PC-3 (cell line): Measurements from ENCODE around the gene CRIM1. TPM values are rescaled to one million over a fixed set of nuclear protein-coding genes. Genes with fewer than 3 reads are reported as not detected.

Experiments used
- ATAC-seq: fragments of 200-7000 bp; cut with Tn5 transposase; 2 replicates; pipeline ENCODE4 v1.9.1; 2020; ENCODE audit warnings: mild to moderate bottlenecking, moderate library complexity
- BruUV-seq: library from RNA; stranded (reverse); fragments of 400-500 nt; replicated peaks from 2 replicates; lab custom pipeline; 2021; lab: Mats Ljungman, UMichigan
- CTCF ChIA-PET: fragments of 300-600 bp; sonication (Branson Sonifier 250); formaldehyde crosslinking; loops from one replicate; lab custom pipeline; 2022; ENCODE audit warnings: antibody characterized with exemption; lab: Charles Lee
- POLR2A ChIA-PET: fragments of 300-600 bp; sonication (Branson Sonifier 250); formaldehyde crosslinking; loops from one replicate; lab custom pipeline; 2022; ENCODE audit warnings: antibody characterized with exemption; ENCODE audit not compliant: unreplicated experiment; lab: Charles Lee
- DNase-seq: peaks from one replicate; pipeline ENCODE4 v3.0.0-alpha.2; 2015
- H2AFZ ChIP-seq: fragments of 300-600 bp; sonication (generic); 2 replicates; pipeline ENCODE4 v1.6.0; 2016; ENCODE audit warnings: antibody characterized with exemption, low read length
- H3F3A ChIP-seq: fragments of 300-600 bp; sonication (generic); one replicate; pipeline ENCODE4 v1.6.0; 2017; ENCODE audit warnings: antibody characterized with exemption, low read length, control low read depth, mild to moderate bottlenecking; ENCODE audit not compliant: unreplicated experiment
- H3K27ac ChIP-seq: fragments of 300-600 bp; sonication (generic); 2 replicates; pipeline ENCODE4 v1.5.1; 2016; ENCODE audit warnings: mild to moderate bottlenecking, low read length
- H3K27me3 ChIP-seq: fragments of 300-600 bp; sonication (generic); 2 replicates; pipeline ENCODE4 v1.6.1; 2016; ENCODE audit warnings: low read length, mixed read lengths
- H3K36me3 ChIP-seq: fragments of 300-600 bp; sonication (generic); 2 replicates; pipeline ENCODE4 v1.6.1; 2016; ENCODE audit warnings: low read depth, mixed run types, low read length, mixed read lengths
- H3K4me1 ChIP-seq: fragments of 300-600 bp; sonication (generic); 2 replicates; pipeline ENCODE4 v1.5.1; 2016; ENCODE audit warnings: low read length; ENCODE audit not compliant: insufficient read depth
- H3K4me2 ChIP-seq: fragments of 300-600 bp; sonication (generic); 2 replicates; pipeline ENCODE4 v1.6.0; 2016; ENCODE audit warnings: low read length
- H3K4me3 ChIP-seq: fragments of 300-600 bp; sonication (generic); 2 replicates; pipeline ENCODE4 v1.5.1; 2016; ENCODE audit warnings: mild to moderate bottlenecking, low read length, mixed read lengths
- H3K79me2 ChIP-seq: fragments of 300-600 bp; sonication (generic); 2 replicates; pipeline ENCODE4 v1.6.1; 2017; ENCODE audit warnings: low read length, mixed read lengths
- H3K9ac ChIP-seq: fragments of 300-600 bp; sonication (generic); 2 replicates; pipeline ENCODE4 v1.6.0; 2016; ENCODE audit warnings: mild to moderate bottlenecking, low read length
- H3K9me2 ChIP-seq: fragments of 300-600 bp; sonication (generic); replicated peaks from 2 replicates; pipeline ENCODE4 v1.6.1; 2016; ENCODE audit warnings: mixed run types, low read length, mixed read lengths
- H3K9me3 ChIP-seq: fragments of 300-600 bp; sonication (generic); 2 replicates; pipeline ENCODE4 v1.6.1; 2016; ENCODE audit warnings: low read length, mixed read lengths
- H4K20me1 ChIP-seq: fragments of 300-600 bp; sonication (generic); 2 replicates; pipeline ENCODE4 v1.6.1; 2016; ENCODE audit warnings: low read length, mixed read lengths
- CTCF ChIP-seq: fragments of 300-600 bp; sonication (generic); conservative IDR thresholded peaks from 2 replicates; pipeline ENCODE4 v1.5.1; 2017; ENCODE audit warnings: antibody characterized with exemption, low read depth, mild to moderate bottlenecking, low read length
- EZH2 ChIP-seq: fragments of 300-600 bp; sonication (generic); IDR thresholded peaks from one replicate; pipeline ENCODE4 v1.6.1; 2017; ENCODE audit warnings: antibody characterized with exemption, mild to moderate bottlenecking, low read length; ENCODE audit not compliant: unreplicated experiment
- EZH2phosphoT487 ChIP-seq: fragments of 300-600 bp; sonication (generic); IDR thresholded peaks from 2 replicates; pipeline ENCODE4 v1.6.1; 2018; ENCODE audit warnings: mild to moderate bottlenecking, antibody characterized with exemption, low read length, borderline replicate concordance
- intact Hi-C: fragments of 100-400 bp; cut with micrococcal nuclease; formaldehyde crosslinking; loops from 2 replicates; pipeline ENCODE4 v1.9.0; 2023
- total RNA-seq: library from RNA; depleted of rRNA; stranded (reverse); fragments of >200 nt; gene quantifications from 2 replicates; pipeline ENCODE4 v1.2.3, GENCODE V29; 2014

CRIM1 gene
- total RNA-seq, 1 experiment from 2014 or later: 70.7 TPM

DNA sequence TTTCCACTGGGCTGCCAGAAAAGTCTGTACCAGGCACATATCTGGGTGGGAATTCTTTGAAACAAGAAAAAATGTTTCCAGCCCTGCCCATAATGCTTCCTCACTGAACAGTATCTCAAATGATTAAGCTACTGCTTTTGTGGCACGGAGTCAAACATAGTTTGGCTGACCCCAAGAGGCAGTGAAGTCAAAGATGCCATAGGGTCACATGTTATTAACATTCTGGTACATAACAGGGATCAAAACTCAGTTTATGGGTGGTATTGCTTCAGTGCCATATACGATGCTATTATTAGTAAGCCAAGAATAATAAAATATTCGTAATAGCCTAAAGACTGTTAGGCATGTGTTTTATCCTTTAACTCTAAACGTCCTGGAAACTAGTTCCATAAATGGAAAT, 129.9 kb downstream of the CRIM1 start:
- ATAC-seq (peak; percentile 19), DNase-seq (peak; percentile 61)
- Histone ChIP-seq H3K27ac (peak overlapping the region; percentile 23; the same call in 1 of the 2 replicates), H3K9me3 (no peaks in the 10 kb centered on the region), H3K36me3 (peaks cover 39% of the 10 kb centered on the region), H3K27me3 (no peaks in the 10 kb centered on the region), H3K79me2 (peaks cover 38% of the 10 kb centered on the region), H3K4me1 (peaks cover 75% of the 10 kb centered on the region), H3K9ac (no peak overlapping the region), H3K4me3 (no peak overlapping the region), H2AFZ (no peak overlapping the region), H4K20me1 (no peaks in the 10 kb centered on the region), H3K4me2 (peak overlapping the region; percentile 45; the same call in 1 of the 2 replicates), H3F3A (no peaks in the 10 kb centered on the region), H3K9me2 (no peaks in the 10 kb centered on the region)
- no TSS peak for BruUV-seq
- intact Hi-C loops: no loop called here
- ChIA-PET POLR2A (no interaction called here), CTCF (interaction anchor here (0.6 kb wide), 1 partner anchor 47 kb away, joined by 3 read pairs; no protein-coding TSS in a partner anchor)
- no peak for TF ChIP-seq EZH2
- no peak for TF ChIP-seq CTCF
- TF ChIP-seq EZH2phosphoT487: no peak

- intact Hi-C loops: loop anchor here (1.0 kb wide), 2 partner anchors 8 to 25 kb away; no protein-coding TSS in a partner anchor
- TF ChIP-seq EZH2 (no peak), EZH2phosphoT487 (no peak), CTCF (no peak)
- Histone ChIP-seq H3K4me2 (peak overlapping the region; percentile 45), H3K4me1 (peaks cover 75% of the 10 kb centered on the region), H3K27me3 (no peaks in the 10 kb centered on the region), H3K9me3 (no peaks in the 10 kb centered on the region), H3K27ac (peak overlapping the region; percentile 27; the same call in 1 of the 2 replicates), H3F3A (no peaks in the 10 kb centered on the region), H3K9ac (no peak overlapping the region), H4K20me1 (no peaks in the 10 kb centered on the region), H3K4me3 (no peak overlapping the region), H3K36me3 (peaks cover 28% of the 10 kb centered on the region), H3K79me2 (peaks cover 38% of the 10 kb centered on the region), H3K9me2 (no peaks in the 10 kb centered on the region), H2AFZ (no peak overlapping the region)
- ATAC-seq (peak; percentile 62), DNase-seq (peak; percentile 76)
- CTCF ChIA-PET: no interaction called here
- no TSS peak for BruUV-seq
- POLR2A ChIA-PET: interaction anchor here (0.6 kb wide), 1 partner anchor 10 kb away, joined by 3 read pairs; no protein-coding TSS in a partner anchor
Measured at GRCh38 chr2:36486521-36487044, 131.0 kb downstream of the CRIM1 start.

DNA sequence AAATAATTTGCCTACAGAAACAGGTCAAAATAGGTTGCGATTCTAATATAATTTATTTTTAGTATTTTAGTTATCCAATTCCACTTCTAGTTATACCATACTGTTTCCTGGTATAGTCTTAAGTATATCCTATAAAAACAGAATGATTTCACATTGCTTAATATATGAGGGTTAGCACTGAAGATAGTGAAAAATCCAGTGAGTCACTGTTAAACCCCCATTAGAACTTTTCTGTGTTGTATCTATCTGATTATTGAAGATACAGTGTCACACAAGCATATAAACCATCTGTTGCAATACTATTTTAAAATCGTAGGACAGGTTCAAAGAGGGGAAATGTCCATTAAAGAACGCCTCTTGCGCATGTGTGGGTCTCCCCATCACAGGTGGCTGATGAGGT, 132.4 kb downstream of the CRIM1 start:
- no peaks in the 10 kb centered on the region for H4K20me1 ChIP-seq
- peaks cover 62% of the 10 kb centered on the region for H3K4me1 ChIP-seq
- H3K27me3 ChIP-seq: no peaks in the 10 kb centered on the region
- ChIA-PET CTCF (no interaction called here), POLR2A (interaction anchor here (0.5 to 0.6 kb wide), 2 partner anchors 13 to 77 kb away, joined by 3 read pairs; no protein-coding TSS in a partner anchor)
- TF ChIP-seq EZH2phosphoT487 (no peak), EZH2 (no peak), CTCF (no peak)
- BruUV-seq: no TSS peak
- DNase-seq: no peak
- H3K27ac ChIP-seq: no peak overlapping the region
- H2AFZ ChIP-seq: no peak overlapping the region
- H3K4me3 ChIP-seq: no peak overlapping the region
- no peaks in the 10 kb centered on the region for H3F3A ChIP-seq
- no peak overlapping the region for H3K4me2 ChIP-seq
- H3K36me3 ChIP-seq: peaks cover 19% of the 10 kb centered on the region
- no peak overlapping the region for H3K9ac ChIP-seq
- H3K79me2 ChIP-seq: peaks cover 38% of the 10 kb centered on the region
- intact Hi-C loops: no loop called here
- H3K9me3 ChIP-seq: no peaks in the 10 kb centered on the region
- no peak for ATAC-seq
- no peaks in the 10 kb centered on the region for H3K9me2 ChIP-seq
